NK-92 (cell line): ENCODE results near the gene TEKTIP1.

Experiments used
- DNase-seq: peaks from one replicate; lab custom pipeline; 2025; ENCODE audit not compliant: unreplicated experiment; lab: John Stamatoyannopoulos, UW

Gene TEKTIP1

GRCh38 chr19:3536429-3537100 lies 2.4 kb upstream of the TEKTIP1 start:
- no peak for DNase-seq

- DNase-seq, result no peak
These were observed 1.9 kb upstream of the TEKTIP1 start for GRCh38 chr19:3537101-3537437.

- no peak for DNase-seq
These were observed 1.3 kb upstream of the TEKTIP1 start for GRCh38 chr19:3537438-3538240.

- DNase-seq, result no peak
These were observed 580 bp upstream of the TEKTIP1 start for GRCh38 chr19:3538258-3538929.

- DNase-seq, result no peak
These were observed 763 bp downstream of the TEKTIP1 start for GRCh38 chr19:3539756-3540118.

- no peak for DNase-seq
These were observed 4.4 kb downstream of the TEKTIP1 start for GRCh38 chr19:3543150-3544057.

GRCh38 chr19:3544058-3544376 lies 5.0 kb downstream of the TEKTIP1 start:
- no peak for DNase-seq

- DNase-seq, result no peak
These were observed 6.0 kb downstream of the TEKTIP1 start for GRCh38 chr19:3544742-3545668.

- DNase-seq, result no peak
These were observed 6.7 kb downstream of the TEKTIP1 start for GRCh38 chr19:3545669-3546034.

GRCh38 chr19:3546119-3546518 lies 7.1 kb downstream of the TEKTIP1 start:
- no peak for DNase-seq

- DNase-seq, result no peak
These were observed 8.3 kb downstream of the TEKTIP1 start for GRCh38 chr19:3547301-3547731.

GRCh38 chr19:3547767-3548282 lies 8.9 kb downstream of the TEKTIP1 start:
- DNase-seq, result no peak

- DNase-seq, result no peak
These were observed 9.6 kb downstream of the TEKTIP1 start for GRCh38 chr19:3548606-3549005.

- DNase-seq, result no peak
These were observed 10.8 kb downstream of the TEKTIP1 start for GRCh38 chr19:3549816-3550215.

GRCh38 chr19:3550947-3551791 lies 12.2 kb downstream of the TEKTIP1 start:
- no peak for DNase-seq

- DNase-seq, result no peak
These were observed 12.8 kb downstream of the TEKTIP1 start for GRCh38 chr19:3551792-3552095.

GRCh38 chr19:3554254-3555083 lies 15.5 kb downstream of the TEKTIP1 start:
- DNase-seq, result no peak

GRCh38 chr19:3555653-3556422 lies 16.9 kb downstream of the TEKTIP1 start:
- DNase-seq, result no peak
